ENCODE data around the gene PRUNE1.

DNA sequence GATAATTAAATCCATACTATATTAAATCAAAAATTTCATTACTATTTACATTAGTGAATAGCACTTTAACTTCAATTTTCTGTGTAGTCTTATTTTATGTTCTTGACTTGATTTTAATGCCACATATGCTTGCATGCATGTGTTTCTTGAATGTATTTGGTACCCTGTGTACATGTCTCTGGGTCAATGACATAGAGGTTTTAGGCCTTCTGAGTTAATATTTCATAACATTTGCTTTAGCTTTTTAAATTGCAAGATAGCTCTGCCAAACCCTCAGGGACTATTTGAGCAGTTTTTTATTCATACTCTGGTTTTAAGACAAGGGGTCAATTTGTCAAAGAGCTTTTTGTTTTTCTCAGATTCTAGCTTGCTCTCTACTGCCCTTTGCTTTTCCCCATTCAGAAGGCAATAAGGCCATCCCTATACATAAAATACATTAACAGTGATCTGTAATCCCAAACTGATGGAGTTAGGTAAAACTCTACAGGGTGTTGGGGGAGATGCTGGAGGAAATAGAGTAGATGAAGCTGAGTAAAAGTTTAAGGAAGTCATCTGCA lies 56.9 kb downstream of the PRUNE1 start:
- TF ChIP-seq CTCF (conservative IDR thresholded peaks at IDR 0.05; ENCODE audit: low read length): no peak
- no peak for TF ChIP-seq EZH2phosphoT487 (IDR thresholded peaks at IDR 0.05; ENCODE audit: borderline replicate concordance, low read depth, low read length)

All from OCI-LY7 (cell line).